Kidney (tissue), 14 donors: ENCODE data around the gene ADAMTS14. TPM values are rescaled to one million over a fixed set of nuclear protein-coding genes. Genes with fewer than 3 reads are reported as not detected.

Experiments used
- DNase-seq, 5 donors: peaks; one replicate each; pipeline ENCODE4 v3.0.0-alpha.2; 2013 to 2020
- FAIRE-seq: peaks from 2 replicates; lab custom pipeline; 2012; peaks lifted over from hg19 to GRCh38; lab: Jason Lieb, UNC
- H3K27ac ChIP-seq, 2 donors: one replicate each; pipeline ENCODE4 v1.7.0; 2013; ENCODE audit warnings: low read depth in 2 of 2, low read length in 2 of 2, inconsistent platforms in 1 of 2
- H3K27me3 ChIP-seq: one replicate; pipeline ENCODE4 v1.7.1; 2013; ENCODE audit warnings: low read length, inconsistent platforms; ENCODE audit not compliant: control insufficient read depth, insufficient read depth
- H3K36me3 ChIP-seq, 3 donors: one replicate each; pipeline versions ENCODE4 v1.7.0 to v1.7.1; 2013; ENCODE audit warnings: low read length in 3 of 3, control low read depth in 1 of 3, inconsistent platforms in 1 of 3; ENCODE audit not compliant: insufficient read depth in 3 of 3, control insufficient read depth in 2 of 3
- H3K4me1 ChIP-seq, 3 donors: one replicate each; pipeline versions ENCODE4 v1.7.0 to v1.7.1; 2013; ENCODE audit warnings: low read length in 3 of 3, inconsistent platforms in 1 of 3, low read depth in 1 of 3; ENCODE audit not compliant: control insufficient read depth in 2 of 3, insufficient read depth in 2 of 3
- H3K4me3 ChIP-seq, 3 donors: one replicate each; pipeline versions ENCODE4 v1.7.0 to v1.8.1; 2013; ENCODE audit warnings: low read length in 3 of 3, control low read depth in 1 of 3, inconsistent platforms in 1 of 3
- H3K9ac ChIP-seq, 3 donors: one replicate each; pipeline versions ENCODE4 v1.7.0 to v1.7.1; 2013; ENCODE audit warnings: low read length in 3 of 3, control low read depth in 1 of 3, inconsistent platforms in 1 of 3
- H3K9me3 ChIP-seq, 3 donors: one replicate each; pipeline versions ENCODE4 v1.7.0 to v1.7.1; 2013; ENCODE audit warnings: low read length in 3 of 3, control low read depth in 1 of 3, inconsistent platforms in 1 of 3; ENCODE audit not compliant: control insufficient read depth in 2 of 3, insufficient read depth in 1 of 3
- intact Hi-C: fragments of 100-400 bp; cut with DNase I; formaldehyde crosslinking; loops from one replicate; pipeline ENCODE4 v1.11.1; 2022
- polyA plus RNA-seq: library from polyadenylated mRNA; stranded (reverse); fragments of 350-450 nt; fragmentation: Illumina TruSeq; extraction: RNeasy Lipid Tissue Mini Kit (QIAGEN cat#74804); gene quantifications from one replicate; pipeline ENCODE4 v1.2.3, GENCODE V29; 2014; ENCODE audit warnings: low read depth, low replicate concordance; ENCODE audit not compliant: insufficient read depth
- total RNA-seq: library from RNA; stranded (reverse); fragmentation: NEBNext Ultra II Directional; extraction: Animal tissue kit (Norgen Biotek cat#: 25700); gene quantifications from one replicate; pipeline ENCODE4 v1.2.1, GENCODE V29; 2021
- TF ChIP-seq, protein P1 (sequence below): IDR thresholded peaks from 3 replicates; pipeline ENCODE4 v1.5.1; 2012; ENCODE audit warnings: mild to moderate bottlenecking, moderate library complexity, borderline replicate concordance; ENCODE audit not compliant: insufficient read depth; ENCODE audit errors: extremely low read depth
- donor health status: control.
- donor health status: control.
- donor health status: control.
- donor health status: control.
- donor health status: control.
- donor health status: DM: yes; HTN: yes; CAD: no.
- donor health status: Normal renal cell carcinoma (clear cell type).

Gene ADAMTS14
- total and polyA plus RNA-seq, 2 donors from 2014 or later, result 0.47 TPM; not detected in 1

DNA sequence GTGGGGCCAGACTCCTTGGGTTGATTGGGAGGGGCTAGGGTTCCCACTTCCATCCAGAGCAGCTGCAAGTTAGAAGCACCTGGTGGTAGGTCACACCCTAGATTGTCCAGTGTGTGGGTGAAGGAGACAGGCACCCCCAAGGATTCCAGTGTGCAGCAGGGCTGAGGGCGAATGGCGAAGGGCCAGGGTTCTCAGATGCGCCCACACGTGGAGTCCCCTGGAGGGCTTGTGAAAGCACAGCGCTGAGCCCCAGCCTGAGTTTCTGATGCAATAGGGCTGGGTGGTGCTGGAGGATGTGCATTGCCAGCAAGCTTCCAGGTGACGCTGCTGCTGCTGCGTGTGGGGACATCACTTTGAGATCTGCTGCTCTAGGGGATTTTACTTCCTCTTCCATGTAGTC is 87.5 kb downstream of the ADAMTS14 start:
- peaks cover 0 to 4% (median under 1%) of the 10 kb centered on the region in 3 donors for H3K4me1 ChIP-seq
- intact Hi-C loops, result loop anchor here (5.0 kb wide), 1 partner anchor 207 kb away; no protein-coding TSS in a partner anchor
- DNase-seq (peak in 1 of 5 donors; percentile 60), FAIRE-seq (no peak)
- H3K36me3 ChIP-seq, result no peaks in the 10 kb centered on the region
- TF ChIP-seq, protein P1, sequence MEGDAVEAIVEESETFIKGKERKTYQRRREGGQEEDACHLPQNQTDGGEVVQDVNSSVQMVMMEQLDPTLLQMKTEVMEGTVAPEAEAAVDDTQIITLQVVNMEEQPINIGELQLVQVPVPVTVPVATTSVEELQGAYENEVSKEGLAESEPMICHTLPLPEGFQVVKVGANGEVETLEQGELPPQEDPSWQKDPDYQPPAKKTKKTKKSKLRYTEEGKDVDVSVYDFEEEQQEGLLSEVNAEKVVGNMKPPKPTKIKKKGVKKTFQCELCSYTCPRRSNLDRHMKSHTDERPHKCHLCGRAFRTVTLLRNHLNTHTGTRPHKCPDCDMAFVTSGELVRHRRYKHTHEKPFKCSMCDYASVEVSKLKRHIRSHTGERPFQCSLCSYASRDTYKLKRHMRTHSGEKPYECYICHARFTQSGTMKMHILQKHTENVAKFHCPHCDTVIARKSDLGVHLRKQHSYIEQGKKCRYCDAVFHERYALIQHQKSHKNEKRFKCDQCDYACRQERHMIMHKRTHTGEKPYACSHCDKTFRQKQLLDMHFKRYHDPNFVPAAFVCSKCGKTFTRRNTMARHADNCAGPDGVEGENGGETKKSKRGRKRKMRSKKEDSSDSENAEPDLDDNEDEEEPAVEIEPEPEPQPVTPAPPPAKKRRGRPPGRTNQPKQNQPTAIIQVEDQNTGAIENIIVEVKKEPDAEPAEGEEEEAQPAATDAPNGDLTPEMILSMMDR, result no peak
- no peaks in the 10 kb centered on the region for H3K27me3 ChIP-seq
- no peak overlapping the region for H3K4me3 ChIP-seq
- H3K9me3 ChIP-seq, result no peaks in the 10 kb centered on the region
- no peak overlapping the region for H3K9ac ChIP-seq
- H3K27ac ChIP-seq, result no peak overlapping the region

DNA sequence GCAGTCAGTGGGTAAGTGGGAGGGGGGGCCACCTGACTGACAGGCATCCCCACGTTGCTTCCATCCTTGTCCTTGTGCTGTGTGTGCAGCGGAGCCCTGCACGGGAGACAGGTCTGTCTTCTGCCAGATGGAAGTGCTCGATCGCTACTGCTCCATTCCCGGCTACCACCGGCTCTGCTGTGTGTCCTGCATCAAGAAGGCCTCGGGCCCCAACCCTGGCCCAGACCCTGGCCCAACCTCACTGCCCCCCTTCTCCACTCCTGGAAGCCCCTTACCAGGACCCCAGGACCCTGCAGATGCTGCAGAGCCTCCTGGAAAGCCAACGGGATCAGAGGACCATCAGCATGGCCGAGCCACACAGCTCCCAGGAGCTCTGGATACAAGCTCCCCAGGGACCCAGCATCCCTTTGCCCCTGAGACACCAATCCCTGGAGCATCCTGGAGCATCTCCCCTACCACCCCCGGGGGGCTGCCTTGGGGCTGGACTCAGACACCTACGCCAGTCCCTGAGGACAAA is 88.0 kb downstream of the ADAMTS14 start:
- Histone ChIP-seq H3K27me3 (no peaks in the 10 kb centered on the region), H3K27ac (no peak overlapping the region), H3K4me3 (no peak overlapping the region), H3K9ac (no peak overlapping the region), H3K4me1 (peaks cover 0 to 4% (median 0%) of the 10 kb centered on the region in 3 donors), H3K36me3 (no peaks in the 10 kb centered on the region), H3K9me3 (no peaks in the 10 kb centered on the region)
- DNase-seq (peak in 1 of 5 donors; percentile 66), FAIRE-seq (no peak)
- intact Hi-C loops, result loop anchor here (5.0 kb wide), 1 partner anchor 208 kb away; no protein-coding TSS in a partner anchor
- TF ChIP-seq, protein P1, result no peak

DNA sequence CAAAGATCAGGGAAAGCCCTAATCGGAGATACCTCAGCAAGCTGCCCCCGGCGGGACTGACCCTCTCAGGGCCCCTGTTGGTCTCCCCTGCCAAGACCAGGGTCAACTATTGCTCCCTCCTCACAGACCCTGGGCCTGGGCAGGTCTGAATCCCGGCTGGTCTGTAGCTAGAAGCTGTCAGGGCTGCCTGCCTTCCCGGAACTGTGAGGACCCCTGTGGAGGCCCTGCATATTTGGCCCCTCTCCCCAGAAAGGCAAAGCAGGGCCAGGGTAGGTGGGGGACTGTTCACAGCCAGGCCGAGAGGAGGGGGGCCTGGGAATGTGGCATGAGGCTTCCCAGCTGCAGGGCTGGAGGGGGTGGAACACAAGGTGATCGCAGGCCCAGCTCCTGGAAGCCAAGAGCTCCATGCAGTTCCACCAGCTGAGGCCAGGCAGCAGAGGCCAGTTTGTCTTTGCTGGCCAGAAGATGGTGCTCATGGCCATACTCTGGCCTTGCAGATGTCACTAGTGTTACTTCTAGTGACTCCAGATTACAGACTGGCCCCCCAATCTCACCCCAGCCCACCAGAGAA is 88.8 kb downstream of the ADAMTS14 start:
- Histone ChIP-seq H3K9me3 (no peaks in the 10 kb centered on the region), H3K4me1 (peaks cover 0 to 4% (median 0%) of the 10 kb centered on the region in 3 donors), H3K36me3 (no peaks in the 10 kb centered on the region), H3K27me3 (no peaks in the 10 kb centered on the region), H3K27ac (no peak overlapping the region), H3K4me3 (no peak overlapping the region), H3K9ac (no peak overlapping the region)
- no peak for FAIRE-seq
- intact Hi-C loops, result loop anchor here (5.0 kb wide), 1 partner anchor 209 kb away; no protein-coding TSS in a partner anchor
- TF ChIP-seq, protein P1, result peak; percentile 28
- peak; percentile 45 to 73 (median 54) for DNase-seq
